ENCODE results near the gene DNAJB11.

DNA sequence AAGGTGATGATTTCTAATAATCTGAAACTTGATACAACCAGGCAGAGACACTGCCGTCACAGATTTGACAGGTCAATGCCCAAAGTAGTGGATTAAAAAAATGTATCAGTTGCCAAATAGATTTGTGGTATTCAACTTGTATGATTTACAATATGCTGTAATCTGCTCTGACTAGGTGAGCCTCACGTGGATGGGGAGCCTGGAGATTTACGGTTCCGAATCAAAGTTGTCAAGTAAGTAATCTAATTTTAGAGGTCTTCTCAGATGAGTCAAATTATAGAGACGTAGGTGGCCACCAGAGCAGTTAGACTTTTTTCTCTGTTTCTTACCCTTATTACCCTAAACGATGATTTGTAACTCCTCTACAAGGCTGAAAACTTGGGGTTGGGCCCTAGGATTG, 12.0 kb downstream of the DNAJB11 start:
- TF ChIP-seq, protein P1, sequence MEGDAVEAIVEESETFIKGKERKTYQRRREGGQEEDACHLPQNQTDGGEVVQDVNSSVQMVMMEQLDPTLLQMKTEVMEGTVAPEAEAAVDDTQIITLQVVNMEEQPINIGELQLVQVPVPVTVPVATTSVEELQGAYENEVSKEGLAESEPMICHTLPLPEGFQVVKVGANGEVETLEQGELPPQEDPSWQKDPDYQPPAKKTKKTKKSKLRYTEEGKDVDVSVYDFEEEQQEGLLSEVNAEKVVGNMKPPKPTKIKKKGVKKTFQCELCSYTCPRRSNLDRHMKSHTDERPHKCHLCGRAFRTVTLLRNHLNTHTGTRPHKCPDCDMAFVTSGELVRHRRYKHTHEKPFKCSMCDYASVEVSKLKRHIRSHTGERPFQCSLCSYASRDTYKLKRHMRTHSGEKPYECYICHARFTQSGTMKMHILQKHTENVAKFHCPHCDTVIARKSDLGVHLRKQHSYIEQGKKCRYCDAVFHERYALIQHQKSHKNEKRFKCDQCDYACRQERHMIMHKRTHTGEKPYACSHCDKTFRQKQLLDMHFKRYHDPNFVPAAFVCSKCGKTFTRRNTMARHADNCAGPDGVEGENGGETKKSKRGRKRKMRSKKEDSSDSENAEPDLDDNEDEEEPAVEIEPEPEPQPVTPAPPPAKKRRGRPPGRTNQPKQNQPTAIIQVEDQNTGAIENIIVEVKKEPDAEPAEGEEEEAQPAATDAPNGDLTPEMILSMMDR (IDR thresholded peaks at IDR 0.05) = no peak
- TF ChIP-seq ZFX (IDR thresholded peaks at IDR 0.05; ENCODE audit: borderline replicate concordance) = no peak
